ENCODE data around the gene SMARCD2.
"Not testable (repeated sequence)": the region's sequence is repeated elsewhere in the genome, so short reads cannot be mapped to it uniquely, and the experiment has no call there.

The SMARCD2 gene

DNA sequence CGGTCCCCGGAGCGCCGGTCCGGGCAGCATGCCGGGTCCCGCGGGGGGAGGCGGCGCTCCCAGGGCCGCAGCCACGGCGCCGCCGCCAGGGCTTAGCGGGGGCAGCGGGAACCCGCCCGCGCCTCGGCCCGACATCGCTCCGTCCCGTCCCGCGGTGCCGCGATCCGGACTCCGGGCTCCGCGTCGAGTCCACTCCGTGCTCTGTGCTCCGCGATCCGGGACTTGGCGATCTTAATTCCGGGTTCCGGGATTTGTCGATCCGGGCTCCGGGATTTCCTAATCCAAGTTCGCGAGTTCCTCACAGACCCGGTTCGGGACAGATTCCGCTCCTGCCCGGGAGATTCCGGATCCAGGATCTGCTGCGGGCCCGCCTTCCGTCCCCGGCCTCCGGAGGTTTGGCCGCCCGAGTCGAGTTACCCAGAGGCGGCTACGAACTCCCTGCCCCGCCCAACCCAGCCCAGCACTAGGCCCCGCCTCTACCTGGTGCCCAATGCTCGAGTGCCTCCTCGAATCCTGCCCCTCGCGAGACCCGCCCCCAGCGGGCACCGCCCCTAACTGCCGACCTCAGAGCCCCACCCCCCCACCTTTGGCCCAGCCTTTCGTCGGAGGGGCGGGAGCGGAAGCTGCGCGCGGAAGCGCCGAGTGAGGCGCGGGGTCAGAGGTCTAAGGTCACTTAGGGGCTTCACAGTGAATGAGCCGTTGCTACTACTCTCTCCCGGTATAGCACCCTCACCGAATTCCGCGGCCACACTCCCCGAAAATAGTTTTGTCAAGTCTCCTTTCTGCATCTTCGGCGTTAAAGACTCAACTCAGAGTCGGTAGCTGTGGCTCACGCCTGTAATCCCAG is at the start of gene SMARCD2:
SMARCD2 (minus strand) TSS at position 146 of the 847 bp plus-strand sequence; CDS start at position 135, 11 bp downstream.
- peak; percentile 98 for DNase-seq

GRCh38 chr17:63889026-63889848 is 46.8 kb upstream of the SMARCD2 start:
- peak; percentile 1 for DNase-seq

DNA sequence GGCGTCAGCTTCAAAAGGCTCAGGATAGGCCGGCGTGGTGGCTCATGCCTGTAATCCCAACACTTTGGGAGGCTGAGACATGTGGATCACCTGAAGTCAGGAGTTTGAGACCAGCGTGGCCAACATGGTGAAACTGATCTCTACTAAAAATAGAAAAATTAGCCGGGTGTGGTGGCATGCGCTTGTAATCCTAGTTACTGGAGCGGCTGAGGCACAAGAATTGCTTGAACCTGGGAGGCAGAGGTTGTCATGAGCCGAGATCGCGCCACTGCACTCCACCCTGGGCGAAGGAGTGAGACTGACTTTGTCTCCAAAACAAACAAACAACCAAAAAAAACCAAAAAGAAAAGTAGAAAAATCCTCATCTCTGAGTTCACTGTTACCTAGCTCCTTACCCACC is 42.6 kb upstream of the SMARCD2 start:
- DNase-seq = not testable (repeated sequence)

GRCh38 chr17:63882626-63883126 is 40.2 kb upstream of the SMARCD2 start:
- not testable (repeated sequence) for DNase-seq

- peak; percentile 2 for DNase-seq
Observed at GRCh38 chr17:63881935-63882601, 39.6 kb upstream of the SMARCD2 start, which contains the start of gene GH2. Gene GH2 (minus strand): TSS chr17:63881944. CDS start chr17:63881801, 143 bp downstream.

DNA sequence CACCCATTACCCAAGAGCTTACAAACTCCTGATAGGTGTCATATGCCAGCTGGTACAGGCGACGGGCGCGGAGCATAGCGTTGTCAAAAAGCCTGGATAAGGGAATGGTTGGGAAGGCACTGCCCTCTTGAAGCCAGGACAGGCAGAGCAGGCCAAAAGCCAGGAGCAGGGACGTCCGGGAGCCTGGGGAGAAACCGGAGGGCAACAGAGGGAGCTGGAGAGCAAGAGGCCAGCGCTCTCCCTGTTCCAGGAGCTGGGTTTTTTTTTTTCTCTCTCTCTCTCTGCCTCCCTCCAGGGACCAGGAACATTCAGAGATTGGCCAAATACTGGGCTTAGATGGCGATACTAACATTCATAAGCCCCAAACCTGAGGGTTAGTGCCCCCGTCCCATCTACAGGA is 38.9 kb upstream of the SMARCD2 start:
- peak; percentile 16 for DNase-seq

DNA sequence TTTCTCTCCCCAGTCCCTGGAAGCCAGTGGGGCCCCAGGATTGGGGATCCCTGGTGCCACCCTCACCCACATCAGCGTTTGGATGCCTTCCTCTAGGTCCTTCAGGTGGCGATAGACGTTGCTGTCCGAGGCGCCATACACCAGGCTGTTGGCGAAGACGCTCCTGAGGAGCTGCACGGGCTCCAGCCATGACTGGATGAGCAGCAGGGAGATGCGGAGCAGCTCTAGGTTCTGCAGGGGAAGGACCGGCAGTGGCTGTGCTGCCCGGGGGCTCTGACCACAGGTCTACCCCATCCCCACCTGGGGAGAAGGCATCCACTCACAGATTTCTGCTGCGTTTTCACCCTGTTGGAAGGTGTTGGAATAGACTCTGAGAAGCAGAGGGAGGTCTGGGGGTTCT is 38.2 kb upstream of the SMARCD2 start:
- no peak for DNase-seq

DNA sequence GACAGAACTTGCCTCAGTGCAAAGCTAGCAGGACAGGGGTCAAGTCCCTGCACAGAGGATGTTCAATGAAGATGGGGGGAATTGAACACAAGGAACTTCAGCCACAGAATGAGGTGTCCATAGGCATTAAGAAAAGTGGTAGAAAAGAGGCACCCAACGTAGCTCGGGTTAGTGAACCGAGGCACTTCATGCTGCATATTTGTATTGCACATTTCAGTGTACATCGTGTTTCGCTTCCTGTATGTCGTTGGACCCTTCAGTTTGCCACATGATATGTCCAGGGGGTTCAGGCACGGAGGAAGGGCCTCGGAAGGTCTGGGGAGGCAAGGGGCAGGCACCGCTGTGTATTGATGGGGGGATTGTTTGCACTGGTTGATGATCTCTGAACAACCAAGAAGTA is 35.9 kb upstream of the SMARCD2 start:
- not testable (repeated sequence) for DNase-seq

- not testable (repeated sequence) for DNase-seq
Observed at GRCh38 chr17:63874693-63875092, 32.2 kb upstream of the SMARCD2 start.

GRCh38 chr17:63874061-63874626 is 31.7 kb upstream of the SMARCD2 start:
- not testable (repeated sequence) for DNase-seq

GRCh38 chr17:63873577-63873976 is 31.1 kb upstream of the SMARCD2 start, which contains the start of gene CSH2:
Gene CSH2 (minus strand): TSS chr17:63873677. CDS start chr17:63873614, 63 bp downstream.
- not testable (repeated sequence) for DNase-seq

GRCh38 chr17:63871646-63872365 is 29.3 kb upstream of the SMARCD2 start:
- DNase-seq = not testable (repeated sequence)

GRCh38 chr17:63870292-63870665 is 27.8 kb upstream of the SMARCD2 start:
- DNase-seq = not testable (repeated sequence)

GRCh38 chr17:63869491-63870291 is 27.2 kb upstream of the SMARCD2 start:
- DNase-seq = not testable (repeated sequence)

DNA sequence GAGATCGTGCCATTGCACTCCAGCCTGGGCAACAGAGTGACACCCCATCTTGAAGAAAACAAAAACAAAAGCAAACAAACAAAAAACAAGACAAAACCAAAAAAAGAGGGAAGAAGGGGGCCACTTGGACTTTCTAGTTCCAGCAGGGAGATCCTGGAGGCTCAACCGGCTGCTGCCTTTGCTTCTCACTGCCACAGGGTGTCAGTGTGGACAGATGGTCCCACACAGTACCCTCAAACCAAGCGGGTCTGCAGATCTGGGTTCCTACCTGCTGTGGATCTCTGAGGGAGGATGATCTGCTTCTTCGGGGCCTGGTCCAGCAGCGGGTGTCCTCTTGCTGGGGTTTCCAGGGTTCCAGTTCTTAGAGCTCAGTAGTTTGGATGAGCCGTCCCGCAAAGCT is 24.1 kb upstream of the SMARCD2 start:
- not testable (repeated sequence) for DNase-seq

- DNase-seq = no peak
Observed at GRCh38 chr17:63859257-63859656, 16.8 kb upstream of the SMARCD2 start.

DNA sequence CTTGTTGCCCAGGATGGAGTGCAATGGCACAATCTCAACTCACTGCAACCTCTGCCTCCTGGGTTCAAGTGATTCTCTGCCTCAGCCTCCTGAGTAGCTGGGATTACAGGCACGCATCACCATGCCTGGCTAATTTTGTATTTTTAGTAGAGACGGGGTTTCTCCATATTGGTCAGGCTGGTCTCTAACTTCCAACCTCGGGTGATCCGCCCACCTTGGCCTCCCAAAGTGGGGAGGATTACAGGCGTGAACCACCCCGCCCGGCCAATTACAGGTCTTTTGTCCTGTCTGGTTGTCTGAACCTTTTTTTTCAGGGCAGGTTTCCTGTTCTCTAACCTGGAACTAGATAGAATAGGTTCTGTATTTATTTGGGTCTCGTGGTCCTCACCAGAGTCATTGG is 13.9 kb upstream of the SMARCD2 start:
- not testable (repeated sequence) for DNase-seq

- no peak for DNase-seq
Observed at GRCh38 chr17:63855185-63855584, 12.7 kb upstream of the SMARCD2 start.

DNA sequence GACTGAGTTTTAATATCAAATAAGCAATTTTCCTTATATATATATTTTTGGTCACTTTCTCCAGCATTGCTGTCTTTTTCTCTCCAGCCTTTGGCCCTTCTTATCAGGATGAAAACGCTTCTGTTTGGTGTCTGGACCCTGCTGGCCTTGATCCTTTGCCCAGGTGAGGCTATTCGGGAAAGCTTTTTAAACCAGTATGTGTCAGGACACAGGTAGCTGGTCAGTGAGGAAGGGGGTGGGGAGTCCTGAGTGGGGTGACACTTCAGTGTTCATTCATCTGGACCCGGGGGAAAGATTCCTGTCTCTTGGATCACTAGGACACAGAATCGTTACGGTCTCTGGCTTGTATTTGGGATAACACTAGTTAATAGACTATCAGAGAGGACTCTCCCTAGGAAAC is 12.2 kb upstream of the SMARCD2 start:
- DNase-seq = no peak

- no peak for DNase-seq
Observed at GRCh38 chr17:63853260-63853659, 10.8 kb upstream of the SMARCD2 start.

GRCh38 chr17:63850401-63850800 is 7.9 kb upstream of the SMARCD2 start:
- DNase-seq = no peak

Measured in DMS153 (cell line).